GM12878 (cell line): ENCODE measurements around the gene ZNF69. TPM values are rescaled to one million over a fixed set of nuclear protein-coding genes. Genes with fewer than 3 reads are reported as not detected.
"Not testable (repeated sequence)": the region's sequence is repeated elsewhere in the genome, so short reads cannot be mapped to it uniquely, and the experiment has no call there.

ENCODE experiments used
- ATAC-seq: fragments of 200-7000 bp; cut with Tn5 transposase; 3 replicates; pipeline ENCODE4 v1.9.1; 2020; ENCODE audit warnings: mild to moderate bottlenecking, moderate library complexity
- BruUV-seq: library from RNA; stranded (reverse); fragments of 400-500 nt; replicated peaks from 2 replicates; lab custom pipeline; 2021; lab: Mats Ljungman, UMichigan
- CTCF ChIA-PET: fragments of 300-600 bp; sonication (Branson Sonifier 250); formaldehyde crosslinking; extraction: SDS; loops from one replicate; lab custom pipeline; 2021; ENCODE audit warnings: inconsistent platforms; lab: Yijun Ruan, JAX
- POLR2A ChIA-PET: fragments of 350-600 bp; formaldehyde crosslinking; extraction: SDS; loops from one replicate; lab custom pipeline; 2021; ENCODE audit warnings: inconsistent platforms; lab: Charles Lee
- RAD21 ChIA-PET: fragments of 300-600 bp; sonication (Branson Sonifier 250); formaldehyde crosslinking; loops from one replicate; lab custom pipeline; 2023; ENCODE audit warnings: antibody characterized with exemption; ENCODE audit not compliant: unreplicated experiment; lab: Charles Lee
- SMC1A ChIA-PET: fragments of 300-600 bp; sonication (Branson Sonifier 250); formaldehyde crosslinking; loops from one replicate; lab custom pipeline; 2023; ENCODE audit not compliant: unreplicated experiment, uncharacterized antibody; lab: Charles Lee
- DNase-seq: peaks from one replicate; pipeline ENCODE4 v3.0.0-alpha.2; 2011; ENCODE audit warnings: low read depth, low spot score
- FAIRE-seq: peaks from 3 replicates; lab custom pipeline; 2011; peaks lifted over from hg19 to GRCh38; lab: Jason Lieb, UNC
- H2AFZ ChIP-seq: 2 replicates; pipeline ENCODE4 v1.6.0; 2011; ENCODE audit warnings: low read depth, low read length, control low read depth; ENCODE audit not compliant: control insufficient read depth
- H3K27ac ChIP-seq: 2 replicates; pipeline ENCODE4 v1.5.1; 2011; ENCODE audit warnings: control low read depth; ENCODE audit not compliant: control insufficient read depth, insufficient read depth
- H3K27me3 ChIP-seq, 2 experiments: replicated peaks in 1 of 2; 2 replicates each; pipeline versions ENCODE4 v1.6.0 to v1.6.1; 2011; ENCODE audit warnings: low read length in 1 of 2; ENCODE audit not compliant: control insufficient read depth in 2 of 2, insufficient read depth in 2 of 2
- H3K36me3 ChIP-seq, 2 experiments: 2 replicates each; pipeline ENCODE4 v1.5.1; 2011; ENCODE audit warnings: low read length in 1 of 2; ENCODE audit not compliant: control insufficient read depth in 2 of 2, insufficient read depth in 2 of 2
- H3K4me1 ChIP-seq: 2 replicates; pipeline ENCODE4 v1.6.1; 2011; ENCODE audit warnings: mild to moderate bottlenecking, low read length, moderate library complexity, mixed read lengths; ENCODE audit not compliant: control insufficient read depth, insufficient read depth
- H3K4me2 ChIP-seq: 2 replicates; pipeline ENCODE4 v1.6.0; 2011; ENCODE audit warnings: control low read depth; ENCODE audit not compliant: control insufficient read depth, insufficient read depth
- H3K4me3 ChIP-seq: fragments of 200-600 bp; sonication (generic); 2 replicates; pipeline ENCODE4 v1.5.1; 2016
- H3K79me2 ChIP-seq: 2 replicates; pipeline ENCODE4 v1.6.0; 2011; ENCODE audit warnings: low read length; ENCODE audit not compliant: control insufficient read depth, insufficient read depth
- H3K9ac ChIP-seq: 2 replicates; pipeline ENCODE4 v1.8.0; 2011; ENCODE audit warnings: low read length, control low read depth, mixed read lengths; ENCODE audit not compliant: control insufficient read depth, insufficient read depth
- H3K9me3 ChIP-seq: replicated peaks from 3 replicates; pipeline ENCODE4 v1.5.1; 2011; ENCODE audit warnings: mild to moderate bottlenecking, low read length; ENCODE audit not compliant: control insufficient read depth, insufficient read depth
- H4K20me1 ChIP-seq: 2 replicates; pipeline ENCODE4 v1.6.0; 2011; ENCODE audit not compliant: control insufficient read depth, insufficient read depth
- IKZF2 ChIP-seq, 2 experiments: fragments of 450-650 bp; IDR thresholded peaks; 2 replicates each; pipeline ENCODE4 v1.6.1; 2017; ENCODE audit warnings: mild to moderate bottlenecking in 2 of 2, moderate library complexity in 2 of 2
- MLLT1 ChIP-seq: fragments of 450-650 bp; IDR thresholded peaks from 2 replicates; pipeline ENCODE4 v1.6.1; 2016; ENCODE audit warnings: mild to moderate bottlenecking
- MTA2 ChIP-seq: fragments of 450-650 bp; IDR thresholded peaks from 2 replicates; pipeline ENCODE4 v1.6.1; 2016; ENCODE audit warnings: low read depth, mild to moderate bottlenecking, moderate library complexity
- NBN ChIP-seq: fragments of 450-650 bp; IDR thresholded peaks from 2 replicates; pipeline ENCODE4 v1.6.1; 2016
- POLR2AphosphoS5 ChIP-seq: IDR thresholded peaks from 2 replicates; pipeline ENCODE4 v1.6.1; 2011; ENCODE audit warnings: mild to moderate bottlenecking, low read length, inconsistent platforms
- WGBS: methylation state at CpG from one replicate; pipeline ENCODE4 v1.1.6; 2016; ENCODE audit warnings: low lambda C conversion rate; ENCODE audit not compliant: insufficient replicate concordance, insufficient coverage; ENCODE audit errors: missing lambda C conversion rate; 5-methylcytosine and 5-hydroxymethylcytosine counted together
- in situ Hi-C: fragments of 300-500 bp; cut with MboI; formaldehyde crosslinking; loops from 9 replicates; pipeline ENCODE4 v1.14.3; 2018; ENCODE audit warnings: mixed read lengths
- intact Hi-C: fragments of 100-400 bp; cut with micrococcal nuclease; formaldehyde crosslinking; loops from one replicate; pipeline ENCODE4 v1.14.2; 2022; ENCODE audit not compliant: unreplicated experiment
- polyA plus RNA-seq, 11 experiments: library from polyadenylated mRNA; depleted of rRNA in 4 of 11; unstranded in 6 of 11; stranded (reverse) in 5 of 11; fragments of >200 nt; fragmentation: Nextera tagmentation in 4 of 11; fragmentation: Illumina TruSeq in 1 of 11; extraction: Ambion mirVana in 4 of 11; extraction: Trizol in 1 of 11; gene quantifications; 1 replicate in 1 of 11; 2 replicates in 10 of 11; pipeline versions ENCODE4 v1.2.1 to v1.2.3, GENCODE V29; 2011 to 2016; ENCODE audit warnings: inconsistent platforms in 2 of 11, missing spikeins in 2 of 11, low read depth in 1 of 11
- total RNA-seq, 4 experiments: library from RNA; depleted of rRNA in 3 of 4; stranded (reverse); fragments of >200 nt in 3 of 4; fragmentation: Illumina TruSeq in 1 of 4; extraction: Trizol in 1 of 4; gene quantifications; 2 replicates each; pipeline versions ENCODE4 v1.2.1 to v1.2.3, GENCODE V29; 2013 to 2021

The ZNF69 gene
- total and polyA plus RNA-seq, 10 of the 15 experiments (the other 5 are each of a cell fraction or from before 2014, with no cell fraction given) = 0.15 to 0.63 (median 0.49) TPM

- H3K36me3 ChIP-seq, H4K20me1 ChIP-seq, H3K27me3 ChIP-seq, FAIRE-seq, in situ Hi-C loops, BruUV-seq, DNase-seq, H3K4me1 ChIP-seq: not testable (repeated sequence)
- 0 out of 2 replicates have a peak, but pooled peaks have one; percentile 27 for TF ChIP-seq POLR2AphosphoS5
- TF ChIP-seq NBN = 0 out of 2 replicates have a peak, but pooled peaks have one; percentile 9
- TF ChIP-seq IKZF2 (IDR thresholded peaks at IDR 0.05) = 0 out of 4 replicates have a peak, but pooled peaks of 1 of the 2 experiments have one; percentile 4
- TF ChIP-seq MTA2 = peak; percentile 6; the same call in 1 of the 2 replicates
- TF ChIP-seq MLLT1 = peak; percentile 37; the same call in 1 of the 2 replicates
- ChIA-PET POLR2A (interaction anchor here (1.3 kb wide), 1 partner anchor 63 kb away, joined by 7 read pairs; no protein-coding TSS in a partner anchor), SMC1A (interaction anchor here (1.9 to 8.0 kb wide), 5 partner anchors 63 to 215 kb away, joined by 8 to 133 read pairs (median 28); partner anchors contain the start of genes ZNF20, ZNF491 and ZNF878), CTCF (interaction anchor here (0.8 to 6.0 kb wide), 5 partner anchors 37 to 369 kb away, joined by 3 to 84 read pairs (median 6); partner anchors contain the start of genes ZNF20, ZNF44 and ZNF763), RAD21 (interaction anchor here (2.0 to 4.1 kb wide), 2 partner anchors 38 to 128 kb away, joined by 6 to 40 read pairs; partner anchors contain the start of gene ZNF491)
- peak; percentile 1; the same call in 2 of the 3 replicates for ATAC-seq
- H3K27ac ChIP-seq = peak overlapping the region; percentile 94
- WGBS = 0% methylated on average over 10 of the region's 10 CpGs
- intact Hi-C loops = loop anchor here (1.0 to 10.0 kb wide), 2 partner anchors 40 to 361 kb away; partner anchors contain the start of gene ZNF763
- peaks cover 28% of the 10 kb centered on the region for H3K79me2 ChIP-seq
- H3K9ac ChIP-seq = peak overlapping the region; percentile 99
- peaks cover 19% of the 10 kb centered on the region for H3K9me3 ChIP-seq
- peak overlapping the region; percentile 93; the same call in 1 of the 2 replicates for H2AFZ ChIP-seq
- peak overlapping the region; percentile 61 for H3K4me2 ChIP-seq
- peak overlapping the region; percentile 96 for H3K4me3 ChIP-seq
Observed at GRCh38 chr19:11925651-11926187, 38.1 kb downstream of the ZNF69 start.
